GM12878 (cell line): ENCODE data around the gene EHD4. TPM values are rescaled to one million over a fixed set of nuclear protein-coding genes. Genes with fewer than 3 reads are reported as not detected.

Source experiments
- ATF7 ChIP-seq: fragments of 450-650 bp; IDR thresholded peaks from 2 replicates; pipeline ENCODE4 v1.6.1; 2016; ENCODE audit warnings: low read depth, mild to moderate bottlenecking
- EZH2 ChIP-seq: IDR thresholded peaks from 2 replicates; pipeline ENCODE4 v1.6.1; 2012; ENCODE audit warnings: low read depth, mild to moderate bottlenecking, control low read depth, inconsistent platforms, low read length, borderline replicate concordance; ENCODE audit not compliant: control insufficient read depth
- HCFC1 ChIP-seq: fragments of 150-350 bp; IDR thresholded peaks from 2 replicates; pipeline ENCODE4 v1.6.1; 2014; ENCODE audit warnings: low read length
- IKZF2 ChIP-seq, 2 experiments: fragments of 450-650 bp; IDR thresholded peaks; 2 replicates each; pipeline ENCODE4 v1.6.1; 2017; ENCODE audit warnings: mild to moderate bottlenecking in 2 of 2, moderate library complexity in 2 of 2
- KAT2A ChIP-seq: conservative IDR thresholded peaks from 2 replicates; pipeline ENCODE4 v1.6.1; 2011; ENCODE audit warnings: low read depth, low read length; ENCODE audit not compliant: control insufficient read depth
- NFYA ChIP-seq: IDR thresholded peaks from 2 replicates; pipeline ENCODE4 v1.6.1; 2011; ENCODE audit warnings: low read depth, mild to moderate bottlenecking, low read length, improper control_type of control experiment, borderline replicate concordance
- NRF1 ChIP-seq: conservative IDR thresholded peaks from 2 replicates; pipeline ENCODE4 v1.6.1; 2011; ENCODE audit warnings: mild to moderate bottlenecking, low read depth, low read length, improper control_type of control experiment
- RUNX3 ChIP-seq: IDR thresholded peaks from 2 replicates; pipeline ENCODE4 v1.6.1; 2012; ENCODE audit warnings: low read length, inconsistent platforms
- SIX5 ChIP-seq: IDR thresholded peaks from 2 replicates; pipeline ENCODE4 v1.6.1; 2011; ENCODE audit warnings: mild to moderate bottlenecking, low read depth, low read length, moderate library complexity; ENCODE audit not compliant: severe bottlenecking
- SPI1 ChIP-seq: IDR thresholded peaks from 2 replicates; pipeline ENCODE4 v1.6.1; 2011; ENCODE audit warnings: low read depth, mild to moderate bottlenecking, low read length, moderate library complexity, borderline replicate concordance; ENCODE audit not compliant: insufficient read depth
- TCF3 ChIP-seq: IDR thresholded peaks from 2 replicates; pipeline ENCODE4 v1.6.1; 2012; ENCODE audit warnings: low read depth, mild to moderate bottlenecking, low read length, borderline replicate concordance; ENCODE audit not compliant: insufficient read depth
- ZSCAN29 ChIP-seq: fragments of 450-650 bp; IDR thresholded peaks from 2 replicates; pipeline ENCODE4 v1.6.1; 2017; ENCODE audit warnings: mild to moderate bottlenecking, moderate library complexity
- polyA plus RNA-seq, 11 experiments: library from polyadenylated mRNA; depleted of rRNA in 4 of 11; unstranded in 6 of 11; stranded (reverse) in 5 of 11; fragments of >200 nt; fragmentation: Nextera tagmentation in 4 of 11; fragmentation: Illumina TruSeq in 1 of 11; extraction: Ambion mirVana in 4 of 11; extraction: Trizol in 1 of 11; gene quantifications; 1 replicate in 1 of 11; 2 replicates in 10 of 11; pipeline versions ENCODE4 v1.2.1 to v1.2.3, GENCODE V29; 2011 to 2016; ENCODE audit warnings: inconsistent platforms in 2 of 11, missing spikeins in 2 of 11, low read depth in 1 of 11
- total RNA-seq, 4 experiments: library from RNA; depleted of rRNA in 3 of 4; stranded (reverse); fragments of >200 nt in 3 of 4; fragmentation: Illumina TruSeq in 1 of 4; extraction: Trizol in 1 of 4; gene quantifications; 2 replicates each; pipeline versions ENCODE4 v1.2.1 to v1.2.3, GENCODE V29; 2013 to 2021
- TF ChIP-seq, protein P1 (sequence below): IDR thresholded peaks from 2 replicates; pipeline ENCODE4 v1.6.1; 2011; ENCODE audit warnings: low read depth, low read length, improper control_type of control experiment, borderline replicate concordance
- TF ChIP-seq, protein P2 (sequence below): fragments of 450-650 bp; IDR thresholded peaks from 2 replicates; pipeline ENCODE4 v1.6.1; 2017; ENCODE audit warnings: mild to moderate bottlenecking, moderate library complexity
- TF ChIP-seq, protein P3 (sequence below): fragments of 450-650 bp; IDR thresholded peaks from 2 replicates; pipeline ENCODE4 v1.6.1; 2018; ENCODE audit warnings: mild to moderate bottlenecking, low read depth, moderate library complexity; ENCODE audit not compliant: partially characterized antibody
- TF ChIP-seq, protein P4 (sequence below): IDR thresholded peaks from 2 replicates; pipeline ENCODE4 v1.6.1; 2012; ENCODE audit warnings: low read depth, low read length, improper control_type of control experiment

The EHD4 gene
- total and polyA plus RNA-seq, 10 of the 15 experiments (the other 5 are each of a cell fraction or from before 2014, with no cell fraction given), result 4.2 to 62.9 (median 44.7) TPM

DNA sequence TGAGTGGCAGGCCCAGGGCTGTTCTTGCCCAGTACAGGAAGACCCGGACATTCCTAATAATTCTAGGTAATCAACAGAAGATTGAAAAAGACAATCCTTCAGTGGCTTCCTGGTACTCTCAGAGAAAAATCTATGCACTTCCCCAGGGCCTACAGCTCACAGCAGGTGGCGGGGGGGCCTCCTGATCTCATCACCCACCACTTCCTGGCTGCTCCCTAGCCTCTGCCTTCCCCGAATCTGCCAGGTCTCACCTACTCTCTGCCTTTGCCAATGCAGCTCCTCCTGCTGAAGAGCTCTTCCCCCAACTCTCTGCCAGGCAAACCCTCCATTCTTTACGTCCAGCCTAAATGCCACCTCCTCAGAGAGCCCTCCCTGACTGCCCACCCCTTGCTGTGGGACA is 37.5 kb downstream of the EHD4 start (continued):
- TF ChIP-seq, protein P1, sequence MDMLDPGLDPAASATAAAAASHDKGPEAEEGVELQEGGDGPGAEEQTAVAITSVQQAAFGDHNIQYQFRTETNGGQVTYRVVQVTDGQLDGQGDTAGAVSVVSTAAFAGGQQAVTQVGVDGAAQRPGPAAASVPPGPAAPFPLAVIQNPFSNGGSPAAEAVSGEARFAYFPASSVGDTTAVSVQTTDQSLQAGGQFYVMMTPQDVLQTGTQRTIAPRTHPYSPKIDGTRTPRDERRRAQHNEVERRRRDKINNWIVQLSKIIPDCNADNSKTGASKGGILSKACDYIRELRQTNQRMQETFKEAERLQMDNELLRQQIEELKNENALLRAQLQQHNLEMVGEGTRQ, result no peak
- TF ChIP-seq SIX5 (no peak), EZH2 (no peak), SPI1 (peak; percentile 51; the same call in 1 of the 2 replicates), NRF1 (no peak), NFYA (no peak), HCFC1 (no peak), KAT2A (no peak), RUNX3 (peak; percentile 27; the same call in 1 of the 2 replicates), ATF7 (peak; percentile 37; the same call in 1 of the 2 replicates), IKZF2 (IDR thresholded peaks at IDR 0.05) (peak in 1 of 2 experiments; percentile 15; a peak in 1 of 4 replicates), TCF3 (peak; percentile 61; the same call in 1 of the 2 replicates), ZSCAN29 (no peak)
- TF ChIP-seq, protein P2, sequence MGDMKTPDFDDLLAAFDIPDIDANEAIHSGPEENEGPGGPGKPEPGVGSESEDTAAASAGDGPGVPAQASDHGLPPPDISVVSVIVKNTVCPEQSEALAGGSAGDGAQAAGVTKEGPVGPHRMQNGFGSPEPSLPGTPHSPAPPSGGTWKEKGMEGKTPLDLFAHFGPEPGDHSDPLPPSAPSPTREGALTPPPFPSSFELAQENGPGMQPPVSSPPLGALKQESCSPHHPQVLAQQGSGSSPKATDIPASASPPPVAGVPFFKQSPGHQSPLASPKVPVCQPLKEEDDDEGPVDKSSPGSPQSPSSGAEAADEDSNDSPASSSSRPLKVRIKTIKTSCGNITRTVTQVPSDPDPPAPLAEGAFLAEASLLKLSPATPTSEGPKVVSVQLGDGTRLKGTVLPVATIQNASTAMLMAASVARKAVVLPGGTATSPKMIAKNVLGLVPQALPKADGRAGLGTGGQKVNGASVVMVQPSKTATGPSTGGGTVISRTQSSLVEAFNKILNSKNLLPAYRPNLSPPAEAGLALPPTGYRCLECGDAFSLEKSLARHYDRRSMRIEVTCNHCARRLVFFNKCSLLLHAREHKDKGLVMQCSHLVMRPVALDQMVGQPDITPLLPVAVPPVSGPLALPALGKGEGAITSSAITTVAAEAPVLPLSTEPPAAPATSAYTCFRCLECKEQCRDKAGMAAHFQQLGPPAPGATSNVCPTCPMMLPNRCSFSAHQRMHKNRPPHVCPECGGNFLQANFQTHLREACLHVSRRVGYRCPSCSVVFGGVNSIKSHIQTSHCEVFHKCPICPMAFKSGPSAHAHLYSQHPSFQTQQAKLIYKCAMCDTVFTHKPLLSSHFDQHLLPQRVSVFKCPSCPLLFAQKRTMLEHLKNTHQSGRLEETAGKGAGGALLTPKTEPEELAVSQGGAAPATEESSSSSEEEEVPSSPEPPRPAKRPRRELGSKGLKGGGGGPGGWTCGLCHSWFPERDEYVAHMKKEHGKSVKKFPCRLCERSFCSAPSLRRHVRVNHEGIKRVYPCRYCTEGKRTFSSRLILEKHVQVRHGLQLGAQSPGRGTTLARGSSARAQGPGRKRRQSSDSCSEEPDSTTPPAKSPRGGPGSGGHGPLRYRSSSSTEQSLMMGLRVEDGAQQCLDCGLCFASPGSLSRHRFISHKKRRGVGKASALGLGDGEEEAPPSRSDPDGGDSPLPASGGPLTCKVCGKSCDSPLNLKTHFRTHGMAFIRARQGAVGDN, result no peak
- TF ChIP-seq, protein P3, sequence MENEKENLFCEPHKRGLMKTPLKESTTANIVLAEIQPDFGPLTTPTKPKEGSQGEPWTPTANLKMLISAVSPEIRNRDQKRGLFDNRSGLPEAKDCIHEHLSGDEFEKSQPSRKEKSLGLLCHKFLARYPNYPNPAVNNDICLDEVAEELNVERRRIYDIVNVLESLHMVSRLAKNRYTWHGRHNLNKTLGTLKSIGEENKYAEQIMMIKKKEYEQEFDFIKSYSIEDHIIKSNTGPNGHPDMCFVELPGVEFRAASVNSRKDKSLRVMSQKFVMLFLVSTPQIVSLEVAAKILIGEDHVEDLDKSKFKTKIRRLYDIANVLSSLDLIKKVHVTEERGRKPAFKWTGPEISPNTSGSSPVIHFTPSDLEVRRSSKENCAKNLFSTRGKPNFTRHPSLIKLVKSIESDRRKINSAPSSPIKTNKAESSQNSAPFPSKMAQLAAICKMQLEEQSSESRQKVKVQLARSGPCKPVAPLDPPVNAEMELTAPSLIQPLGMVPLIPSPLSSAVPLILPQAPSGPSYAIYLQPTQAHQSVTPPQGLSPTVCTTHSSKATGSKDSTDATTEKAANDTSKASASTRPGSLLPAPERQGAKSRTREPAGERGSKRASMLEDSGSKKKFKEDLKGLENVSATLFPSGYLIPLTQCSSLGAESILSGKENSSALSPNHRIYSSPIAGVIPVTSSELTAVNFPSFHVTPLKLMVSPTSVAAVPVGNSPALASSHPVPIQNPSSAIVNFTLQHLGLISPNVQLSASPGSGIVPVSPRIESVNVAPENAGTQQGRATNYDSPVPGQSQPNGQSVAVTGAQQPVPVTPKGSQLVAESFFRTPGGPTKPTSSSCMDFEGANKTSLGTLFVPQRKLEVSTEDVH, result no peak
- TF ChIP-seq, protein P4, sequence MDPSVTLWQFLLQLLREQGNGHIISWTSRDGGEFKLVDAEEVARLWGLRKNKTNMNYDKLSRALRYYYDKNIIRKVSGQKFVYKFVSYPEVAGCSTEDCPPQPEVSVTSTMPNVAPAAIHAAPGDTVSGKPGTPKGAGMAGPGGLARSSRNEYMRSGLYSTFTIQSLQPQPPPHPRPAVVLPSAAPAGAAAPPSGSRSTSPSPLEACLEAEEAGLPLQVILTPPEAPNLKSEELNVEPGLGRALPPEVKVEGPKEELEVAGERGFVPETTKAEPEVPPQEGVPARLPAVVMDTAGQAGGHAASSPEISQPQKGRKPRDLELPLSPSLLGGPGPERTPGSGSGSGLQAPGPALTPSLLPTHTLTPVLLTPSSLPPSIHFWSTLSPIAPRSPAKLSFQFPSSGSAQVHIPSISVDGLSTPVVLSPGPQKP, result no peak
